Endodermal cell (in vitro differentiated cells): ENCODE results near the gene MRFAP1L1. TPM values are rescaled to one million over a fixed set of nuclear protein-coding genes. Genes with fewer than 3 reads are reported as not detected.

ENCODE experiments used
- DNase-seq: peaks from one replicate; pipeline ENCODE4 v3.0.0-alpha.2; 2017
- H3K27ac ChIP-seq: 2 replicates; pipeline ENCODE4 v1.5.1; 2013; ENCODE audit warnings: mild to moderate bottlenecking, low read depth, low read length, moderate library complexity
- H3K27me3 ChIP-seq: 2 replicates; pipeline ENCODE4 v1.6.1; 2013; ENCODE audit warnings: mild to moderate bottlenecking, low read length, moderate library complexity; ENCODE audit not compliant: insufficient read depth, control insufficient read depth, poor library complexity, severe bottlenecking
- H3K36me3 ChIP-seq: 2 replicates; pipeline ENCODE4 v1.7.0; 2013; ENCODE audit warnings: mild to moderate bottlenecking, low read length, moderate library complexity; ENCODE audit not compliant: control insufficient read depth, insufficient read depth
- H3K4me1 ChIP-seq: one replicate; pipeline ENCODE4 v1.7.0; 2013; ENCODE audit warnings: low read length; ENCODE audit not compliant: control insufficient read depth, insufficient read depth
- H3K4me3 ChIP-seq: 2 replicates; pipeline ENCODE4 v1.5.1; 2013; ENCODE audit warnings: mild to moderate bottlenecking, low read length, moderate library complexity
- H3K9ac ChIP-seq: 2 replicates; pipeline ENCODE4 v1.6.1; 2013; ENCODE audit warnings: mild to moderate bottlenecking, low read length, moderate library complexity; ENCODE audit not compliant: poor library complexity, severe bottlenecking; ENCODE audit errors: extremely low read depth
- H3K9me3 ChIP-seq: 2 replicates; pipeline ENCODE4 v1.6.1; 2013; ENCODE audit warnings: mild to moderate bottlenecking, low read length, moderate library complexity; ENCODE audit not compliant: control insufficient read depth
- H3K27ac Mint-ChIP-seq: 2 replicates; pipeline ENCODE4 v1.8.0; 2020; ENCODE audit warnings: mixed read lengths
- H3K27me3 Mint-ChIP-seq: 2 replicates; pipeline ENCODE4 v1.8.0; 2021; ENCODE audit warnings: mild to moderate bottlenecking, mixed read lengths; ENCODE audit not compliant: insufficient read depth
- H3K36me3 Mint-ChIP-seq: 2 replicates; pipeline ENCODE4 v1.8.0; 2020; ENCODE audit warnings: low read depth, mixed read lengths
- H3K4me1 Mint-ChIP-seq: 2 replicates; pipeline ENCODE4 v1.8.0; 2020; ENCODE audit warnings: mixed read lengths
- H3K4me3 Mint-ChIP-seq: 2 replicates; pipeline ENCODE4 v1.8.0; 2020; ENCODE audit warnings: mild to moderate bottlenecking, moderate library complexity, mixed read lengths
- H3K9me3 Mint-ChIP-seq: 2 replicates; pipeline ENCODE4 v1.8.0; 2020; ENCODE audit warnings: mild to moderate bottlenecking, mixed read lengths
- CTCF ChIP-seq: fragments of 200-600 bp; sonication (generic); conservative IDR thresholded peaks from 2 replicates; pipeline ENCODE4 v1.5.0; 2021; ENCODE audit warnings: antibody characterized with exemption, mild to moderate bottlenecking
- WGBS, 2 experiments: methylation state at CpG; one replicate each; pipeline versions ENCODE4 v1.1.5 to v1.1.7; 2013; ENCODE audit warnings: missing lambda C conversion rate in 2 of 2, mixed read lengths in 1 of 2; ENCODE audit not compliant: insufficient coverage in 1 of 2, insufficient read length in 1 of 2; 5-methylcytosine and 5-hydroxymethylcytosine counted together
- total RNA-seq, 2 donors: library from RNA; stranded (reverse); fragmentation: NEBNext Ultra II Directional in 1 of 2; extraction: Animal tissue kit (Norgen Biotek cat#: 25700) in 1 of 2; gene quantifications; 2 replicates in 1 of 2; 3 replicates in 1 of 2; pipeline ENCODE4 v1.2.1, GENCODE V29; 2021

MRFAP1L1 gene
- total RNA-seq, 2 donors from 2014 or later, result 45.0 to 50.2 TPM

- H3K27me3 ChIP-seq, result no peaks in the 10 kb centered on the region
- Mint-ChIP-seq H3K9me3 (peaks cover 3% of the 10 kb centered on the region), H3K27me3 (peaks cover 4% of the 10 kb centered on the region), H3K4me1 (peaks cover 15% of the 10 kb centered on the region), H3K4me3 (no peak overlapping the region), H3K27ac (no peak overlapping the region), H3K36me3 (no peaks in the 10 kb centered on the region)
- H3K27ac ChIP-seq, result no peak overlapping the region
- 83 to 87% methylated on average over 10 to 18 of the region's 18 CpGs for WGBS, 2 experiments
- no peaks in the 10 kb centered on the region for H3K9me3 ChIP-seq
- no peaks in the 10 kb centered on the region for H3K36me3 ChIP-seq
- no peak overlapping the region for H3K4me3 ChIP-seq
- TF ChIP-seq CTCF, result no peak
- no peaks in the 10 kb centered on the region for H3K4me1 ChIP-seq
- no peak overlapping the region for H3K9ac ChIP-seq
- DNase-seq, result no peak
Measured at GRCh38 chr4:6753103-6753560, 43.5 kb upstream of the MRFAP1L1 start.

DNA sequence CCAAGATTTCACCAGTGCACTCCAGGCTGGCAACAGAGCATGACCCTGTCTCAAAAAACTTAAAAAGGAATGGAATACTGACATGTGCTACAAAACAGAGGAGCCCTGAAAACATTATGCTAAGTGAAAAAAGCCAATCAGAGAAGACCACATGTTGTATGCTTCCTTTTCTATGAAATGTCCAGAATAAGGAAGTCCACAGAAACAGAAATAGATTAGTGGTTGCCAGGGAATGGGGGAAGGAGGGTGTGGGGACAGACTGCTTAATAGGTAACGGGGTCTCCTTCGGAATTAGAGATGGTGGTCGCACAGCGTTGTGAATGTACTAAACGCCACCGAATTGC, 42.8 kb upstream of the MRFAP1L1 start:
- no peaks in the 10 kb centered on the region for H3K4me1 ChIP-seq
- no peak for DNase-seq
- TF ChIP-seq CTCF, result no peak

GRCh38 chr4:6751611-6752485, 42.2 kb upstream of the MRFAP1L1 start:
- Histone ChIP-seq H3K27ac (no peak overlapping the region), H3K36me3 (no peaks in the 10 kb centered on the region), H3K9me3 (no peaks in the 10 kb centered on the region), H3K4me1 (no peaks in the 10 kb centered on the region), H3K9ac (peak overlapping the region; percentile 34), H3K27me3 (no peaks in the 10 kb centered on the region), H3K4me3 (no peak overlapping the region)
- peaks cover 4% of the 10 kb centered on the region for H3K27me3 Mint-ChIP-seq
- H3K4me1 Mint-ChIP-seq, result peaks cover 15% of the 10 kb centered on the region
- no peak for TF ChIP-seq CTCF
- no peak for DNase-seq
- H3K27ac Mint-ChIP-seq, result peak overlapping the region; percentile 65
- 70 to 81% methylated on average over 10 to 18 of the region's 18 CpGs for WGBS, 2 experiments
- peaks cover 3% of the 10 kb centered on the region for H3K9me3 Mint-ChIP-seq
- H3K4me3 Mint-ChIP-seq, result no peak overlapping the region
- H3K36me3 Mint-ChIP-seq, result no peaks in the 10 kb centered on the region

More for the DNA sequence above, 42.8 kb upstream of the MRFAP1L1 start:
- H3K4me1 Mint-ChIP-seq, result peaks cover 15% of the 10 kb centered on the region
- peaks cover 4% of the 10 kb centered on the region for H3K27me3 Mint-ChIP-seq
- Histone ChIP-seq H3K36me3 (no peaks in the 10 kb centered on the region), H3K27ac (no peak overlapping the region), H3K4me3 (no peak overlapping the region), H3K9ac (no peak overlapping the region), H3K9me3 (no peaks in the 10 kb centered on the region), H3K27me3 (no peaks in the 10 kb centered on the region)
- no peak overlapping the region for H3K27ac Mint-ChIP-seq
- no peak overlapping the region for H3K4me3 Mint-ChIP-seq
- no peaks in the 10 kb centered on the region for H3K36me3 Mint-ChIP-seq
- WGBS, 2 experiments, result 96 to 98% methylated on average over 6 of the region's 6 CpGs
- peaks cover 3% of the 10 kb centered on the region for H3K9me3 Mint-ChIP-seq
